IMR-90 (cell line): Measurements from ENCODE around the gene ADGRV1. TPM values are rescaled to one million over a fixed set of nuclear protein-coding genes. Genes with fewer than 3 reads are reported as not detected.

Experiments used
- ATAC-seq: fragments of 200-7000 bp; cut with Tn5 transposase; 2 replicates; pipeline ENCODE4 v1.9.1; 2020; ENCODE audit warnings: low read depth, mild to moderate bottlenecking, moderate library complexity
- BruUV-seq: library from RNA; stranded (reverse); fragments of 400-500 nt; replicated peaks from 2 replicates; lab custom pipeline; 2021; lab: Mats Ljungman, UMichigan
- CTCF ChIA-PET: fragments of 300-600 bp; formaldehyde crosslinking; extraction: SDS; loops from one replicate; lab custom pipeline; 2021; ENCODE audit warnings: antibody characterized with exemption; lab: Yijun Ruan, JAX
- POLR2A ChIA-PET: fragments of 300-600 bp; sonication (Branson Sonifier 250); formaldehyde crosslinking; loops from one replicate; lab custom pipeline; 2022; ENCODE audit warnings: antibody characterized with exemption; ENCODE audit not compliant: unreplicated experiment; lab: Charles Lee
- DNase-seq: peaks from one replicate; pipeline ENCODE4 v3.0.0; 2013
- H2AFZ ChIP-seq: replicated peaks from 2 replicates; pipeline ENCODE3; 2013; ENCODE audit warnings: low read length, mild to moderate bottlenecking; ENCODE audit not compliant: poor library complexity
- H2AK5ac ChIP-seq: 2 replicates; pipeline ENCODE4 v1.6.1; 2013; ENCODE audit warnings: low read depth, low read length, inconsistent platforms
- H2AK9ac ChIP-seq: replicated peaks from 2 replicates; pipeline ENCODE3; 2013; ENCODE audit warnings: mild to moderate bottlenecking, low read depth, low read length, moderate library complexity; ENCODE audit not compliant: poor library complexity
- H2BK120ac ChIP-seq: 2 replicates; pipeline ENCODE4 v1.6.1; 2013; ENCODE audit warnings: low read depth, low read length, inconsistent platforms
- H2BK15ac ChIP-seq: 3 replicates; pipeline ENCODE4 v1.6.1; 2013; ENCODE audit warnings: low read depth, low read length, inconsistent platforms
- H2BK20ac ChIP-seq: 2 replicates; pipeline ENCODE4 v1.6.1; 2013; ENCODE audit warnings: low read depth, mild to moderate bottlenecking, inconsistent platforms, low read length, moderate library complexity
- H2BK5ac ChIP-seq: 2 replicates; pipeline ENCODE4 v1.6.1; 2013; ENCODE audit warnings: mild to moderate bottlenecking, low read depth, low read length, inconsistent platforms; ENCODE audit not compliant: poor library complexity, severe bottlenecking
- H3K14ac ChIP-seq: replicated peaks from 2 replicates; pipeline ENCODE4 v1.6.1; 2013; ENCODE audit warnings: low read depth, low read length, inconsistent platforms
- H3K18ac ChIP-seq: 2 replicates; pipeline ENCODE4 v1.6.1; 2013; ENCODE audit warnings: low read depth, low read length, control low read depth
- H3K23ac ChIP-seq: 2 replicates; pipeline ENCODE4 v1.6.1; 2013; ENCODE audit warnings: low read depth, low read length, inconsistent platforms
- H3K27ac ChIP-seq: 2 replicates; pipeline ENCODE4 v1.5.1; 2013; ENCODE audit warnings: mild to moderate bottlenecking, control low read depth, low read length; ENCODE audit not compliant: insufficient read depth
- H3K27me3 ChIP-seq: 2 replicates; pipeline ENCODE4 v1.6.1; 2013; ENCODE audit warnings: low read length; ENCODE audit not compliant: control insufficient read depth, insufficient read depth
- H3K36me3 ChIP-seq: 2 replicates; pipeline ENCODE4 v1.6.1; 2013; ENCODE audit warnings: low read length, mixed read lengths; ENCODE audit not compliant: control insufficient read depth, insufficient read depth
- H3K4ac ChIP-seq: 2 replicates; pipeline ENCODE4 v1.6.1; 2013; ENCODE audit warnings: low read depth, low read length, inconsistent platforms
- H3K4me1 ChIP-seq: 2 replicates; pipeline ENCODE4 v1.6.1; 2013; ENCODE audit warnings: low read length, mixed read lengths; ENCODE audit not compliant: control insufficient read depth, insufficient read depth
- H3K4me2 ChIP-seq: 2 replicates; pipeline ENCODE4 v1.6.1; 2013; ENCODE audit warnings: low read depth, mild to moderate bottlenecking, control low read depth, low read length, moderate library complexity
- H3K4me3 ChIP-seq: 2 replicates; pipeline ENCODE4 v1.5.1; 2013; ENCODE audit warnings: low read depth, mild to moderate bottlenecking, control low read depth, low read length, moderate library complexity; ENCODE audit not compliant: insufficient read depth
- H3K56ac ChIP-seq: 2 replicates; pipeline ENCODE4 v1.6.1; 2013; ENCODE audit warnings: low read length, inconsistent platforms; ENCODE audit not compliant: insufficient read depth; ENCODE audit errors: extremely low read depth
- H3K79me1 ChIP-seq, 2 experiments: 2 replicates each; pipeline ENCODE4 v1.6.1; 2013; ENCODE audit warnings: low read length in 2 of 2, inconsistent platforms in 1 of 2, low read depth in 1 of 2
- H3K9ac ChIP-seq: 2 replicates; pipeline ENCODE4 v1.6.1; 2013; ENCODE audit warnings: low read depth, low read length, control low read depth
- H3K9me1 ChIP-seq: 2 replicates; pipeline ENCODE4 v1.6.1; 2013; ENCODE audit warnings: low read length, inconsistent platforms; ENCODE audit not compliant: insufficient read depth
- H3K9me3 ChIP-seq: 2 replicates; pipeline ENCODE4 v1.6.1; 2013; ENCODE audit warnings: low read length; ENCODE audit not compliant: control insufficient read depth, insufficient read depth
- H4K20me1 ChIP-seq: 2 replicates; pipeline ENCODE4 v1.6.1; 2013; ENCODE audit warnings: low read length, inconsistent platforms; ENCODE audit not compliant: insufficient read depth
- H4K5ac ChIP-seq: 2 replicates; pipeline ENCODE4 v1.6.1; 2013; ENCODE audit warnings: mild to moderate bottlenecking, low read depth, low read length, control low read depth
- H4K8ac ChIP-seq, 2 experiments: 2 replicates each; pipeline ENCODE4 v1.6.1; 2013; ENCODE audit warnings: low read depth in 2 of 2, low read length in 2 of 2, control low read depth in 1 of 2, inconsistent platforms in 1 of 2
- H4K91ac ChIP-seq: 2 replicates; pipeline ENCODE4 v1.6.1; 2013; ENCODE audit warnings: low read depth, low read length, inconsistent platforms; ENCODE audit not compliant: insufficient read depth
- CEBPB ChIP-seq: IDR thresholded peaks from 2 replicates; pipeline ENCODE4 v1.6.1; 2012; ENCODE audit warnings: low read depth, low read length, improper control_type of control experiment
- CTCF ChIP-seq: conservative IDR thresholded peaks from 2 replicates; pipeline ENCODE4 v1.5.1; 2012; ENCODE audit warnings: mild to moderate bottlenecking, low read depth, low read length, improper control_type of control experiment
- FOS ChIP-seq: fragments of 150-350 bp; IDR thresholded peaks from 2 replicates; pipeline ENCODE4 v1.6.1; 2016; ENCODE audit warnings: low read depth, low read length
- MXI1 ChIP-seq: IDR thresholded peaks from 2 replicates; pipeline ENCODE4 v1.6.1; 2012; ENCODE audit warnings: low read depth, mild to moderate bottlenecking, low read length, moderate library complexity, borderline replicate concordance
- NFE2L2 ChIP-seq: fragments of 150-350 bp; IDR thresholded peaks from 2 replicates; pipeline ENCODE4 v1.6.1; 2016; ENCODE audit warnings: low read depth, mild to moderate bottlenecking, low read length
- POLR2A ChIP-seq: IDR thresholded peaks from 2 replicates; pipeline ENCODE4 v1.6.1; 2012; ENCODE audit warnings: mild to moderate bottlenecking, low read depth, low read length
- RAD21 ChIP-seq: IDR thresholded peaks from 2 replicates; pipeline ENCODE4 v1.6.1; 2012; ENCODE audit warnings: low read length, improper control_type of control experiment
- RFX5 ChIP-seq: IDR thresholded peaks from 2 replicates; pipeline ENCODE4 v1.8.0; 2012; ENCODE audit warnings: low read depth, mild to moderate bottlenecking, low read length, moderate library complexity
- WGBS, 2 experiments: methylation state at CpG; one replicate each; pipeline versions ENCODE4 v1.1.5 to v1.1.7; 2013; ENCODE audit warnings: missing lambda C conversion rate in 2 of 2; ENCODE audit not compliant: insufficient read length in 1 of 2; ENCODE audit errors: extremely low coverage in 2 of 2; 5-methylcytosine and 5-hydroxymethylcytosine counted together
- dilution Hi-C: fragments of 300-500 bp; cut with HindIII; formaldehyde crosslinking; loops from one replicate; pipeline ENCODE4 v1.14.3; 2018; ENCODE audit warnings: low sequenced_read_pairs; ENCODE audit not compliant: unreplicated experiment
- in situ Hi-C: fragments of 300-500 bp; cut with MboI; formaldehyde crosslinking; loops from 3 replicates; pipeline ENCODE4 v1.14.3; 2019; ENCODE audit warnings: low sequenced_read_pairs, inconsistent platforms, mixed read lengths
- intact Hi-C: fragments of 100-400 bp; cut with micrococcal nuclease; formaldehyde crosslinking; loops from 2 replicates; pipeline ENCODE4 v1.10.0; 2022
- polyA plus RNA-seq, 3 experiments: library from polyadenylated mRNA; depleted of rRNA; stranded (reverse); fragments of >200 nt; gene quantifications; 2 replicates each; pipeline ENCODE4 v1.2.3, GENCODE V29; 2012; ENCODE audit warnings: low replicate concordance in 1 of 3
- total RNA-seq: library from RNA; depleted of rRNA; stranded (reverse); fragments of >200 nt; gene quantifications from 2 replicates; pipeline ENCODE4 v1.2.3, GENCODE V29; 2012

ADGRV1 gene
- total and polyA plus RNA-seq, 2 of the 4 experiments (the other 2 are of a cell fraction): under 0.01 TPM; not detected in 1

- H3K23ac ChIP-seq: no peak overlapping the region
- H3K4me1 ChIP-seq: no peaks in the 10 kb centered on the region
- no peak overlapping the region for H4K5ac ChIP-seq
- no peak overlapping the region for H3K56ac ChIP-seq
- peaks cover 2% of the 10 kb centered on the region; the same call in 1 of the 2 replicates for H3K27me3 ChIP-seq
- no peak overlapping the region for H3K4me2 ChIP-seq
- no peak overlapping the region for H3K14ac ChIP-seq
- no TSS peak for BruUV-seq
- no peak overlapping the region for H3K9ac ChIP-seq
- H3K4ac ChIP-seq: no peak overlapping the region
- no peak overlapping the region for H2AK9ac ChIP-seq
- TF ChIP-seq RAD21 (no peak), NFE2L2 (no peak), RFX5 (no peak), CEBPB (no peak), FOS (no peak), MXI1 (no peak), CTCF (no peak), POLR2A (no peak)
- H3K9me1 ChIP-seq: no peaks in the 10 kb centered on the region
- no peak overlapping the region for H2AK5ac ChIP-seq
- no peaks in the 10 kb centered on the region for H4K20me1 ChIP-seq
- no CpG with 5 or more reads among the region's 4 CpGs for WGBS, 2 experiments
- ChIA-PET POLR2A (no interaction called here), CTCF (no interaction called here)
- H3K36me3 ChIP-seq: no peaks in the 10 kb centered on the region
- in situ Hi-C loops: no loop called here
- H2AFZ ChIP-seq: no peak overlapping the region
- H2BK5ac ChIP-seq: no peak overlapping the region
- H3K4me3 ChIP-seq: no peak overlapping the region
- no peak overlapping the region for H4K91ac ChIP-seq
- no peak for ATAC-seq
- intact Hi-C loops: no loop called here
- H4K8ac ChIP-seq: no peak overlapping the region
- H2BK120ac ChIP-seq: no peak overlapping the region
- no peaks in the 10 kb centered on the region for H3K9me3 ChIP-seq
- no peak overlapping the region for H2BK15ac ChIP-seq
- no peak for DNase-seq
- H2BK20ac ChIP-seq: no peak overlapping the region
- no peak overlapping the region for H3K18ac ChIP-seq
- H3K27ac ChIP-seq: no peak overlapping the region
- dilution Hi-C loops: no loop called here
- no peaks in the 10 kb centered on the region for H3K79me1 ChIP-seq
Measured at GRCh38 chr5:90542827-90543519, 15.6 kb upstream of the ADGRV1 start.
